Activated naive CD4-positive, alpha-beta T cell treated with anti-CD3 and anti-CD28 coated beads for 36 hours (primary cell): Measurements from ENCODE around the gene BEST4. TPM values are rescaled to one million over a fixed set of nuclear protein-coding genes. Genes with fewer than 3 reads are reported as not detected.
"Not testable (repeated sequence)": the region's sequence is repeated elsewhere in the genome, so short reads cannot be mapped to it uniquely, and the experiment has no call there.

Source experiments
- CTCF ChIA-PET: fragments of 350-600 bp; sonication (Branson Sonifier 250); formaldehyde crosslinking; loops from one replicate; lab custom pipeline; 2021; ENCODE audit warnings: antibody characterized with exemption; lab: Charles Lee
- DNase-seq: peaks from one replicate; pipeline ENCODE4 v3.0.0-alpha.2; 2020
- H3K27ac Mint-ChIP-seq: one replicate; pipeline ENCODE4 v1.8.0; 2021; ENCODE audit warnings: mild to moderate bottlenecking, mixed read lengths
- H3K27me3 Mint-ChIP-seq: one replicate; pipeline ENCODE4 v1.8.0; 2021; ENCODE audit warnings: low read depth, mixed read lengths
- H3K36me3 Mint-ChIP-seq: one replicate; pipeline ENCODE4 v1.8.0; 2021; ENCODE audit warnings: low read depth, mixed read lengths
- H3K4me1 Mint-ChIP-seq: one replicate; pipeline ENCODE4 v1.8.0; 2021; ENCODE audit warnings: low read depth, mixed read lengths
- H3K4me3 Mint-ChIP-seq: one replicate; pipeline ENCODE4 v1.8.0; 2021; ENCODE audit warnings: mild to moderate bottlenecking, moderate library complexity, mixed read lengths
- H3K9me3 Mint-ChIP-seq: one replicate; pipeline ENCODE4 v1.8.0; 2021; ENCODE audit warnings: mixed read lengths
- intact Hi-C: fragments of 100-400 bp; cut with micrococcal nuclease; formaldehyde crosslinking; loops from one replicate; pipeline ENCODE4 v1.15.1; 2023
- total RNA-seq, 2 experiments: library from RNA; stranded (reverse); gene quantifications; one replicate each; pipeline ENCODE4 v1.2.3, GENCODE V29; 2021

Gene BEST4
- total RNA-seq, 2 experiments from 2014 or later, result 0.74 to 0.79 TPM

DNA sequence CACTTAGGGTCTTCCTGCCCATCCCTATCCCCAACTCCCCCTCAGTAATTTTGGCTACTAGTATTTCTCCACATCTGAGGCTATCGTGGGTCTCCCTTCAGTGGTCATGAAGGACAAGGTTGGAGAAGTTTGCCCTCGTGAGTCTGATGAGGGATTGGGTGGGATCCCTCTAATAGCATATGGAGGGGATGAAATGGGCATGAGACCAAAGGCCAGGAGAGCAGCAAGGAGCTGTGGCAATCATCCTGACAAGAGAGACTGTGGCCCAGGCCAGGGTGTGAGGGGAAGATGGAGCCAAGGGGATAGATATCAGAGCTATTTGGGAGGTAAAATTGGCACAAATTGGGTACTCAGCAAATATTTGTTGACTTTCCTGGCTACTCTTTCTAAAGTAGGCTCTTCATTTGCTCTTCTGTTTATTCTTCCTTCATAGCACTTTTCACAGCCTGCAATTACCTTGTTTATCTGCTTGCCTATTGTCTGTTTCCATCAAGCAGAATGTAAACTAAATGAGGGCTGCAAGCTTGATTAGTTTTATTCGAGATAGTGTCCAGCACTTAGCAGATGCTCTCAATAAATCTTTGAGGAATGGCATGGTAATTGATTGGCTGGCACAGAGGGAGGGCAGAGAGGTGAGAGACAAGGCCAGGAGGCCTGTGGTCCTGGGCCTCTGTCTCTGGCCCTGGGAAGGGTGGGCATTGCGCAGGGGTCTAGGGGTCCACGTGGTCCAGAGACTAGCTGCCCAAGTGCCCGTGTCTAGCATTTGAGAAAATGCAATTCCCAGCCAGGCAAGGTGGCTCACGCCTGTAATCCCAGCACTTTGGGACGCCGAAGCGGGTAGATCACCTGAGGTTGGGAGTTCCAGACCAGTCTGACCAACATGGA lies 10.8 kb upstream of the BEST4 start:
- no peak for DNase-seq
- intact Hi-C loops, result loop anchor here (2.0 kb wide), 1 partner anchor 14 kb away; no protein-coding TSS in a partner anchor
- H3K27me3 Mint-ChIP-seq, result no peaks in the 10 kb centered on the region
- H3K36me3 Mint-ChIP-seq, result peaks cover 28% of the 10 kb centered on the region
- peak overlapping the region; percentile 100 for H3K27ac Mint-ChIP-seq
- no peaks in the 10 kb centered on the region for H3K9me3 Mint-ChIP-seq
- CTCF ChIA-PET, result interaction anchor here (0.8 to 5.0 kb wide), 5 partner anchors 9 to 69 kb away, joined by 3 to 41 read pairs (median 4); no protein-coding TSS in a partner anchor
- no peak overlapping the region for H3K4me3 Mint-ChIP-seq
- peaks cover 24% of the 10 kb centered on the region for H3K4me1 Mint-ChIP-seq

DNA sequence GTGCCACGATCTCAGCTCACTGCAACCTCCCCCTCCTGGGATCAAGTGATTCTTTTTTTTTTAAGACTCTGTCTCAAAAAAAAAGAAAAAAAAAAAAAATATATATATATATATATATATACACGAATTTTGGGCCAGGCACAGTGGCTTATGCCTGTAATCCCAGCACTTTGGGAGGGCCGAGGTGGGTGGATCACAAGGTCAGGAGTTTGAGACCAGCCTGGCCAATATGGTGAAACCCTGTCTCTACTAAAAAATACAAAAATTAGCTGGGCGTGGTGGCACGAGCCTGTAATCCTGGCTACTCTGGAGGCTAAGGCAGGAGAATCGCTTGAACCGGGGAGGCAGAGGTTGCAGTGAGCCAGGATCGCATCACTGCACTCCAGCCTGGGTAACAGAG lies 9.9 kb upstream of the BEST4 start:
- intact Hi-C loops, result loop anchor here (2.0 kb wide), 1 partner anchor 13 kb away; no protein-coding TSS in a partner anchor
- not testable (repeated sequence) for DNase-seq

DNA sequence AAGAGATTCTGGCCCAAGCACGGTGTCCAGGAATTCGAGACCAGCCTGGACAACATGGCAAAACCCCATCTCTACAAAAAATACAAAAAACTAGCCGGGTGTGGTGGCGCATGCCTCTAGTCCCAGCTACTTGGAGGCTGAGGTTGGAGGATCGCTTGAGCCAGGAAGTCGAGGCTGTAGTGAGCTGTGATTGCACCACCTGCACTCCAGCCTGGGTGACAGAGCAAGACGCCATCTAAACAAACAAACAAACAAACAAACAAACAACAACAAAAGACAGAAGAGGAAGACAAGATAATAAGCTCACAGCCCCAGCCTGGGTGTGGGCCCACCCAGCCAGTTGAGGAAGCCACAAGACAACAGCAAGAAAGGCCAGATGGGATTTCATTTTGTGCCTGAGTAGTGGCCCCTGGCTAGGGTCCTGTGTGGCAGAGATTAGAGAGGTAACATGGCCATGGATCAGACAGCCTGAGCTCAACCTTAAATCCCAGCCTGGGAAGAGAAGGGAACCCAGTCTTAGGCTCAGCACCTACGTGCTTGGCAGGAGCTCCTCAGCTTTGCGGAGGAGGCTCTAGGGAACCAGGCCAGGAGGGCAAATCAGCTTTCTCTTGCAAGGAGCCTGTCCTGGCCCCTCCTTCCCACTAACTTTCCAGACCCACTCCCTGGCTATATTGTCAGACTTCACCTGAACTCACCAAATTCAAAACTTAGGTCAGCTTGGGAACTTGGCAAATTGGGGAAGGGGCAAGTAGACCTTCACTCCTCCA lies 4.9 kb upstream of the BEST4 start:
- Mint-ChIP-seq H3K27ac (no peak overlapping the region), H3K9me3 (no peaks in the 10 kb centered on the region), H3K27me3 (no peaks in the 10 kb centered on the region), H3K4me3 (no peak overlapping the region), H3K36me3 (no peaks in the 10 kb centered on the region), H3K4me1 (no peaks in the 10 kb centered on the region)
- CTCF ChIA-PET, result interaction anchor here (0.6 to 1.3 kb wide), 8 partner anchors 14 to 545 kb away, joined by 3 to 5 read pairs (median 4); partner anchors contain the start of gene DYNLT4
- DNase-seq, result peak; percentile 3
- intact Hi-C loops, result no loop called here

More for the DNA sequence above, 9.9 kb upstream of the BEST4 start:
- not testable (repeated sequence) for H3K27me3 Mint-ChIP-seq, H3K4me3 Mint-ChIP-seq, H3K9me3 Mint-ChIP-seq
- H3K27ac Mint-ChIP-seq, result peak overlapping the region; percentile 41
- peaks cover 21% of the 10 kb centered on the region for H3K36me3 Mint-ChIP-seq
- CTCF ChIA-PET, result interaction anchor here (0.5 to 5.0 kb wide), 4 partner anchors 8 to 54 kb away, joined by 3 to 41 read pairs (median 4); no protein-coding TSS in a partner anchor
- peaks cover 16% of the 10 kb centered on the region for H3K4me1 Mint-ChIP-seq

DNA sequence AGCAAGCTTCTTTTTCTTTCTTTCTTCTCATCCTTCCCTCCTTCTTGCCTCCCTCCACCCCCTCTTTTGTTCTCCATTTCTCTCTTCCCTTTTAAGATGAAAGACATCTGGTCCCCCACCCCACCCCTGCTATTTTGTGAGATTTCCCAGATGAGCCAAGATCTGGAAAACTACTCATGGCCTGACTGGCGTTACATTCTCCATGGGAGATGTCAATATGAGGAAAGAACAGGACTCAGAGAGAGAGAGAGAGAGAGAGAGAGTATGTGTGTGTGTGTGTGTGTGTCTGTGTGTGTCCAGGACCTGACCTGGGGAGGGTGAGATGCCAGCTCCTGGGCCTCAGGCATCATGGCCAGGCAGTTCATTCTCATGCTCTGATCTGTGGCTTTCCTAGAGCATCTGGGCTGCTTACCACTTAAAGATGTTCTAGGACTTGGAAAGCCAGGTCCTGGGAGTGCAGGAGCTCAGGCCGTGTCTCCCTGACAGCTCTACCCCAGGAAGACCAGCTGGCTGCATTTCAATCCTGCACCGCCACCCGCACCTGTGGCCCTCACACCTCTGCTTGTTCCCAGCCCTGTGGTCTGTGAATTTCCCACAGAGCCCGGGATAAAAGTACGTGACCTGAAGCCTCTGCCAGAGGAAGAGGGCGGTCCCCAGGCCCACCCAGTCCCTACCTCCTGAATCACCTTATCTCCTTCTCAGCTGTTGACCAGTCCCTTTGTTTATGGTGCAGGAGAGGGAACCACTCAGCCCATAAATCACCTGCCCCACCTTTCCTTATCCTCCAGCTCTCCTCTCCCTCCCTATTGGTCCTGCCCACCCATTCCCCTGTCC lies 3.2 kb upstream of the BEST4 start:
- Mint-ChIP-seq H3K4me3 (no peak overlapping the region), H3K36me3 (no peaks in the 10 kb centered on the region), H3K4me1 (peaks cover 4% of the 10 kb centered on the region), H3K9me3 (no peaks in the 10 kb centered on the region), H3K27me3 (no peaks in the 10 kb centered on the region), H3K27ac (no peak overlapping the region)
- CTCF ChIA-PET, result interaction anchor here (0.6 to 2.1 kb wide), 4 partner anchors 9 to 60 kb away, joined by 4 to 10 read pairs (median 4); partner anchors contain the start of gene PLK3
- DNase-seq, result no peak
- intact Hi-C loops, result no loop called here

DNA sequence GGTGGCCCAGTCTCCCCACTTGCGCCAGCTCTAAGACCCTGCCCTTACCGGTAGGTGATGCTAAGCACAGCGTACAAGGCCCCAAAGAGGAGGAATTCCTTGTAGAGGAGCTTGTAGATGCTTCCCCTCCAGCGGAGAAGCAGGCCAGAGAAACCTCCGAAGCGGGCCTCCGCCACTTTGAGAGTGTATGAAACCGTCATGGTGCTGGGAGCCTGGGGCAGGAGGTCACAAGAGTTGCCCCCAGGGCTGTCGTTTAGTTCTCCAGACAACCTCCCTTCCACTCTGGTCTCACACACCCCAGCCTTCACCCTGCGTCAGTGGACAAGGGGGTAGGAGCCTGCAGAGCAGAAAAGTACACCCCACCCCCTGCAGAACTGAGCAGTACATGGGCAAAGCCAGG lies 464 bp downstream of the BEST4 start:
- H3K27ac Mint-ChIP-seq, result no peak overlapping the region

DNA sequence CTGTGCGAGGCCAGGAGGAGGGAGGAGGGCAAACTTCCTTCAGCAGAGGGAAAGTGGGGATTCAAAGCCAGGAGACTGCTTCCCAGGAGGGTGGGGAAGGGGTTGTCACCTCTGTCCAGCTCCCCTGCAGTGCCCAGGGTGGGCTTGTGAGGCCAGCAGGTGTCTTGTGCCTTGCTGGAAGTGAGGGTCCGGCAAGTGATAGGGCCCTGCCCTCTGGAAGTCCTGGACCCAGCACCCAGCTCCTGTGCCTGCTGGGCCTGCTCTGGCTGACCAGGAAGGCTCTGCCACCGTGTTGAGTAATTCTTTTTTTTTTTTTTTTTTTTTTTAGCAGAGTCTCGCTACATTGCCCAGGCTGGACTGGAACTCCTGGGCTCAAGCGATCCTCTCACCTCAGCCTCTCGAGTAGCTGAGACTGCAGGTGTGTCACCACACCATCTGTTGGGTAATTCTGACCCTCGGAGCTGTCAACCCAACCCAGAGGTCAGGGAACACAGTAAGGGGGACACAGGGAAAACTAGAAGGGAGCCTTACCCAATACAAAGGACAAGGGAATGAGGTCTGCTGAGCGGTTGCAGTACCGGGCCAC lies 1.0 kb downstream of the BEST4 start:
- intact Hi-C loops, result loop anchor here (1.0 to 5.0 kb wide), 4 partner anchors 33 to 515 kb away; partner anchors contain the start of genes EIF2B3 and UROD
- H3K27ac Mint-ChIP-seq, result peak overlapping the region; percentile 71
- DNase-seq, result no peak

More for the DNA sequence above, 464 bp downstream of the BEST4 start:
- no peak for DNase-seq
- Mint-ChIP-seq H3K27me3 (no peaks in the 10 kb centered on the region), H3K4me1 (peaks cover 25% of the 10 kb centered on the region), H3K4me3 (no peak overlapping the region), H3K36me3 (peaks cover 4% of the 10 kb centered on the region), H3K9me3 (no peaks in the 10 kb centered on the region)
- CTCF ChIA-PET, result interaction anchor here (0.6 to 2.3 kb wide), 8 partner anchors 9 to 227 kb away, joined by 3 to 7 read pairs (median 4); partner anchors contain the start of genes RNU5D-1 and UROD
- intact Hi-C loops, result loop anchor here (5.0 kb wide), 2 partner anchors 200 to 515 kb away; partner anchors contain the start of gene EIF2B3

DNA sequence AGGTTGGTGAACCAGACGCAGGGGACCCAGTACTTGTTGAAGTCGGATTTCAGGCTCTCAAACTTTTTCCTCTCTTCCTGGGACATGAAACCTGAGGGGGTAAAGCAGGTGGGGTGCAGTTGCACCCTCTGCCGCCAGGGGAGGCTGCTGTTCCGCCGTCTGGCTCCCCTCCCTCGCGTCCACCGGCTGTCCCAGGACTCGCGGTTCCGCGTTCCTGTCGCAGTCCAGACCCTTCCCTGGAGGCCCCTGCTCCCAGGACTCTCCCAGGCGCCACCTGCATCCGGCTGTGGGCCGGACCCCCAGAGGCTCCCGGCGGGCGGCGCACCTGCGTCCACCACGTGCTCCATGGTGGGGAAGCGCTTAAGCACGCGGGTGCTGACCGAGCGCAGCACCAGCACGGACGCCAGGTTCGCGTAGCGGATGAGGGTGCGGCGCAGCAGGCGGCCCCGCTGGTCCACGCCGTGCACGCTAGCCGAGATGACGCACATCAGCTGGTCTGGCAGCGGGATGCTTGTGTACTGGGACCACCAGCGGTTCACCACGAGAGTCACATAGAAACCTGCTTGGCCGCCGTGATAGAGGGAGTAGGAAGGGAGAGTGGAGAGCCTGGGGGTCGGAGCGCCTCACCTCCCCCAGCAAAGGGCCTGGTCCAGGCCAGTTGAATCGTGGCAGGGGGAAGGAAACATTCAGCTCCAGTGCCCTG lies 1.7 kb downstream of the BEST4 start:
- intact Hi-C loops, result loop anchor here (1.0 to 5.0 kb wide), 4 partner anchors 34 to 516 kb away; partner anchors contain the start of genes EIF2B3 and UROD
- Mint-ChIP-seq H3K36me3 (peaks cover 13% of the 10 kb centered on the region), H3K27me3 (no peaks in the 10 kb centered on the region), H3K4me3 (peak overlapping the region; percentile 72), H3K9me3 (no peaks in the 10 kb centered on the region), H3K27ac (peak overlapping the region; percentile 71), H3K4me1 (peaks cover 25% of the 10 kb centered on the region)
- CTCF ChIA-PET, result interaction anchor here (0.7 to 3.9 kb wide), 19 partner anchors 8 to 230 kb away, joined by 3 to 28 read pairs (median 4); partner anchors contain the start of genes PLK3, RNU5D-1, RPS8 and UROD
- DNase-seq, result peak; percentile 79

More for the DNA sequence above, 1.0 kb downstream of the BEST4 start:
- Mint-ChIP-seq H3K4me3 (peak overlapping the region; percentile 72), H3K9me3 (no peaks in the 10 kb centered on the region), H3K27me3 (no peaks in the 10 kb centered on the region), H3K36me3 (peaks cover 6% of the 10 kb centered on the region), H3K4me1 (peaks cover 25% of the 10 kb centered on the region)
- CTCF ChIA-PET, result interaction anchor here (0.6 to 3.9 kb wide), 11 partner anchors 10 to 228 kb away, joined by 3 to 28 read pairs (median 3); partner anchors contain the start of genes RNU5D-1, RPS8 and UROD

DNA sequence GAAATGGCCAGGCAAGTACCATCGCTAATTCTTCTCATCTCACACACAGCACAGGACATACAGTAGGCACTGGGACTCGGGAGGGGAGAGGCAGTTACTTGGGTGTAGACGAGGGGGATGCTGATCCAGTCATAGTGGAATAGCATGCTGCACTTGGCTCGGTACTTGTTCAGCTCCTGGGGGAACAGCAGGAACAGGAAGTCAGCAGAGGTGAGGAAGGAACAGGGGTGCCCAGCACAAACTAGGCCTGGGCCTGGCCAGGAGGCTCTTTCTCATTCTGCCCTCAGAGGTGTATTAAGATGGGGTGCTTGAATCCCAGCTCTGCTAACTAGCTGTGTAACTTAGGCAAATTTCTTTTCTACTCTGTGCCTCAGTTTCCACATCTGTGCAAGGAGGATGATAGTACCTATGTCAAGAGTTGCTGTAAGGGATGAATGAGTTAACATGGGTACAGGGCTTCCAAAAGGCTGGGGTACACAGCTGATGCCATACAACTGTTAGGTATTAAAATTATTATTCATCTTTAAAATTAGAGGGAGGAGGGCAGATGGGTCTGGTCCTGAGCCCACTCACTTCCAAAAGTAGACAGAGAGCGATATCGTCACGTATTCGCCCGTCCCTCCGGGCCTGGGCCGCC lies 2.4 kb downstream of the BEST4 start:
- Mint-ChIP-seq H3K27me3 (no peaks in the 10 kb centered on the region), H3K9me3 (no peaks in the 10 kb centered on the region), H3K27ac (peak overlapping the region; percentile 71), H3K4me1 (peaks cover 27% of the 10 kb centered on the region), H3K4me3 (peak overlapping the region; percentile 72), H3K36me3 (peaks cover 18% of the 10 kb centered on the region)
- intact Hi-C loops, result loop anchor here (1.0 to 5.0 kb wide), 6 partner anchors 13 to 517 kb away; partner anchors contain the start of genes EIF2B3 and UROD
- DNase-seq, result no peak
- CTCF ChIA-PET, result interaction anchor here (0.7 to 3.9 kb wide), 18 partner anchors 9 to 230 kb away, joined by 3 to 28 read pairs (median 4); partner anchors contain the start of genes HECTD3, PLK3, RNU5D-1 and RPS8

DNA sequence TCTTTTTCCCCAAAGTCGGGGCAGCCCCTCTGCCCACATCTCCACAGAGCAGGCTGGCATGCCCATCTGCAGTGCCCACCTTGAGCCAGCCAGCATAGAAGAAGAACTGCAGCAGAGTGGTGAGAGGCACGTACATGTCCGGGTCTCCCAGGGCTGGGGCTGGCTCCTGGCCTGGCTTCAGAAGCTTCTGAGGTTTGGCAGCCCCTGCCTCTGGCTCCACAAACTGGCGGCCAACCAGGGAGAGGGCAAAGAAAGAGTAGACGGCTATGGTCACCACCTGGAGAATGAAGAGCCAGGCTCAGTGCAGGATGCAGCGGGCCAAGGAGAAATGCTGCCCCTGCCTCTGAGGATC lies 3.0 kb downstream of the BEST4 start:
- Mint-ChIP-seq H3K4me1 (peaks cover 33% of the 10 kb centered on the region), H3K27me3 (no peaks in the 10 kb centered on the region), H3K4me3 (peak overlapping the region; percentile 72), H3K27ac (peak overlapping the region; percentile 56), H3K36me3 (peaks cover 25% of the 10 kb centered on the region), H3K9me3 (no peaks in the 10 kb centered on the region)
- DNase-seq, result no peak
- CTCF ChIA-PET, result interaction anchor here (0.7 to 3.9 kb wide), 16 partner anchors 9 to 227 kb away, joined by 3 to 28 read pairs (median 4); partner anchors contain the start of genes HECTD3, PLK3, RNU5D-1 and RPS8
- intact Hi-C loops, result loop anchor here (2.0 to 5.0 kb wide), 4 partner anchors 14 to 517 kb away; partner anchors contain the start of gene EIF2B3
